ENCODE measurements around the gene NFYC. TPM values are rescaled to one million over a fixed set of nuclear protein-coding genes. Genes with fewer than 3 reads are reported as not detected.

The NFYC gene
- polyA plus RNA-seq, 4 donors, result 35.7 to 68.9 (median 42.6) TPM

DNA sequence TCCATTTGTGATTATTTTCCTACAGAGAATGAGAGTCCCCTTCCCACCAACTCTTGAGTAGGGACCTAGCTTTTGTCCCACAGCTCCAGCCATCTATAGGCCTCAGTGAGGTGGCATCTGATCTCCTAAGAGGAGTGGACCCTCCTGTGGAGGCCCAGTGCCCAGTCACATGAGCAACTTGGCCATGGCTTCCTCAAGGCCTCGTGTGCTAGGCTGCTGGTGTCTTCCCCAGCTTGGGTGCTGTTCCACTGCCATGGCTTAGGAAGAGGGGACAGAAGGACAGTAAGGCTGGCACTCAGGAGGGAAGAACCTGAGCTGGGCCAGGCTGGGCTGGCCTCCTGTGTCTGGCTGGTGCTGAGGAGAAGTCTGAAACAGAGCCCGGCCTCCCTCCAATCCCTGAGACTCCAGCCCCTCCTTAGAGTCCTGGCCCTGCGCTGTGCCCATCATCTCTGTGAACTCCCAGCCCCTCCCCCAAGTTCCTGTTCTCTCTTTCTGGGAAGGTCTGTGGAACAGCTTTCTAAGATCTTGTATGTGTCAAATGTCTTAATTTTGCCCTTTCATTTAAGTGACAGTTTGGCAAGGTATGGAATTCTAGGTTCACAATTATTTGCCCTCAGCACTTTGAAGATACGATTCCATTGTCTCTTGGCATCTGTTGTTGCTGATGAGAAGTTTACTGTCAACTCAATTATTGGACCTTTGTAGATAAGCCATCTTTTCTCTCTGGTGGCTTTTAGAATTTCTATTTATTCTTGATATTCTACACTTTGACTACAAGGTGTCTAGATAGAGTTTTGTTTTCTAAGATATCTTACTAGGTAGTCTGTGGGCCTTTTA is 85.0 kb downstream of the NFYC start:
- Histone ChIP-seq H3K36me3 (ENCODE audit: control insufficient read depth in 3 of 3, insufficient read depth in 2 of 3, low read depth in 1 of 3, low read length in 3 of 3) (peaks cover 2 to 17% (median 3%) of the 10 kb centered on the region in 3 donors), H3K4me3 (ENCODE audit: low read depth in 1 of 3, low read length in 3 of 3) (no peak overlapping the region), H3K4me1 (ENCODE audit: control insufficient read depth in 3 of 3, insufficient read depth in 2 of 3, low read depth in 1 of 3, low read length in 2 of 3) (no peaks in the 10 kb centered on the region), H3K27me3 (ENCODE audit: control insufficient read depth in 3 of 3, insufficient read depth in 3 of 3, low read length in 3 of 3) (no peaks in the 10 kb centered on the region), H3K9me3 (ENCODE audit: control insufficient read depth in 2 of 2, insufficient read depth in 1 of 2, low read depth in 1 of 2, low read length in 1 of 2) (peaks cover 0 to 6% of the 10 kb centered on the region in 2 donors), H3K27ac (ENCODE audit: low read depth in 1 of 3, low read length in 2 of 3) (no peak overlapping the region)
- WGBS, 3 donors, result 91 to 98% (median 96%) methylated on average over 4 of the region's 4 CpGs
- FAIRE-seq (no peak), DNase-seq (no peak)

- Histone ChIP-seq H3K27ac (ENCODE audit: low read depth in 1 of 3, low read length in 2 of 3) (no peak overlapping the region), H3K4me1 (ENCODE audit: control insufficient read depth in 3 of 3, insufficient read depth in 2 of 3, low read depth in 1 of 3, low read length in 2 of 3) (peaks cover 0 to under 1% (median 0%) of the 10 kb centered on the region in 3 donors), H3K27me3 (ENCODE audit: control insufficient read depth in 3 of 3, insufficient read depth in 3 of 3, low read length in 3 of 3) (no peaks in the 10 kb centered on the region), H3K9me3 (ENCODE audit: control insufficient read depth in 2 of 2, insufficient read depth in 1 of 2, low read depth in 1 of 2, low read length in 1 of 2) (peaks cover 0 to 6% of the 10 kb centered on the region in 2 donors), H3K4me3 (ENCODE audit: low read depth in 1 of 3, low read length in 3 of 3) (no peak overlapping the region), H3K36me3 (ENCODE audit: control insufficient read depth in 3 of 3, insufficient read depth in 2 of 3, low read depth in 1 of 3, low read length in 3 of 3) (peaks cover 2 to 8% (median 3%) of the 10 kb centered on the region in 3 donors)
- FAIRE-seq (no peak), DNase-seq (no peak)
- WGBS, 3 donors, result 94 to 98% (median 96%) methylated on average over 2 of the region's 2 CpGs
These were observed 85.9 kb downstream of the NFYC start for GRCh38 chr1:40777224-40777970.

DNA sequence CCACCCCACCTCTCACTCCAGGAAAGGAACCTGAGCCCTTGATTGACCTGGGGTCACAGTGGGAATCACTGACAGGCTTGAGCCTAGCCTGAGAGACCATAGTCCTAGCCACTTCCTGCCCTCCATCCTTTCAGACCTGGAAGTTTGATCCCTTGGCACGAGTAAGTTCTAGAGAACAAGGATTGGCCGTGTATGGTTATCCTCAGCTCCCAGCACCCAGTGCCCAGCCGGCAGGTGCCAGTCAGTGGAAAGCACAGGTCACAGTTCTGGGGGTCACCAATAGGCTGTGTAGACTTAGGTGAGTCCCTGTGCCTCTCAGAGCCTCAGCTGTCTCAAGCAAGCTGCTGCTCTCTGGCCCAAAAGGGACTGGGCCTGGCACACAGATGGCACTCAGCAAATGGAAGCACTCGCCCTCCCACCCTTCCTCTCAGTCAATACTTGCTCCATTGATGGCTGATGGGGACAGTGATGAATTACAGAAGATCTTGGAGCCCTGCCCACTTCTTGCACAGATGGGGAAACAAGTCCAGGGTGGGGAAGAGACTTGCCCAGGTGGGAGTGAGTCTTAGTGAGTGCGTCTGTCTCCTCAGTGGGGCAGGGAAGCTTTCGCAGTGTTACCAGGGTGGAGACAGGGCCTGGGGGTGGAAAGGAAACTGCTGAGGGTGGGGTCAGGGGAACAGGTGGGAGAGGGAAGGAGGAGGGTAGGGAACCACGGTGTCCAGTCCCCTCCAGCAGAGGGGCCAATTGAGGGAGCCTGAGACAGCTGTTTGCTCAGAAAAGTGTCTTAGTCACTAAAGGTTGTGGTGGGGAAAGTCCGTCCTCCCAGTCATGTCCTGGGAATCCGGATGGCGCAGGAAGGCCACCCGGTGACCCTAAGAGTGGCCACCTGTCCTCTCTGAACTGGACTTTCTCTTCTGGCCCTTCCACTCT is 89.4 kb downstream of the NFYC start:
- H3K36me3 ChIP-seq (ENCODE audit: control insufficient read depth in 3 of 3, insufficient read depth in 2 of 3, low read depth in 1 of 3, low read length in 3 of 3), result peaks cover 0 to 6% (median 3%) of the 10 kb centered on the region in 3 donors
- FAIRE-seq (no peak), DNase-seq (no peak)
- H3K27me3 ChIP-seq (ENCODE audit: control insufficient read depth in 3 of 3, insufficient read depth in 3 of 3, low read length in 3 of 3), result peaks cover 0 to 24% (median 2%) of the 10 kb centered on the region in 3 donors
- H3K9me3 ChIP-seq (ENCODE audit: control insufficient read depth in 2 of 2, insufficient read depth in 1 of 2, low read depth in 1 of 2, low read length in 1 of 2), result peaks cover 0 to 6% of the 10 kb centered on the region in 2 donors
- H3K4me1 ChIP-seq (ENCODE audit: control insufficient read depth in 3 of 3, insufficient read depth in 2 of 3, low read depth in 1 of 3, low read length in 2 of 3), result peaks cover 0 to 10% (median 3%) of the 10 kb centered on the region in 3 donors
- no peak overlapping the region for H3K27ac ChIP-seq (ENCODE audit: low read depth in 1 of 3, low read length in 2 of 3)
- 49 to 67% (median 61%) methylated on average over 10 to 11 of the region's 11 CpGs for WGBS, 3 donors
- no peak overlapping the region for H3K4me3 ChIP-seq (ENCODE audit: low read depth in 1 of 3, low read length in 3 of 3)

DNA sequence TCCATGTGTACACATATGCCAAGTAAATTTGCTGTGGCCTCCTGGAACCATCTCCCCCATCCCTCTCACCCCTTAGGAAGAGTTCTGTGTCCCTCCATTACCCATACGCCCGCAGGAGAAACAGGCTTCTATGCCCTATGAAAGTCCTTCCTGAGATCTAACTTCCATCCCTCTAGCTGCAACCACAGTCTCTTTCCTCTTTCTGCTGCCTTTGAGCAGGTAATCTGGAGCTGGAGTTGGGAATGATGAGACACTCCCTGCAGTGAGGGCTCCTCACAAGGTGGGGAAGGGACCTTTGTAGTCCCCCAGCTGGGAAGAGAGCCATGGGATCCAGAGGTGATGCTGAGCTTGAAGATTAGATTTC is 90.1 kb downstream of the NFYC start:
- H3K27me3 ChIP-seq (ENCODE audit: control insufficient read depth in 3 of 3, insufficient read depth in 3 of 3, low read length in 3 of 3), result peaks cover 0 to 29% (median 2%) of the 10 kb centered on the region in 3 donors
- FAIRE-seq, result no peak
- H3K4me3 ChIP-seq (ENCODE audit: low read depth in 1 of 3, low read length in 3 of 3), result no peak overlapping the region

DNA sequence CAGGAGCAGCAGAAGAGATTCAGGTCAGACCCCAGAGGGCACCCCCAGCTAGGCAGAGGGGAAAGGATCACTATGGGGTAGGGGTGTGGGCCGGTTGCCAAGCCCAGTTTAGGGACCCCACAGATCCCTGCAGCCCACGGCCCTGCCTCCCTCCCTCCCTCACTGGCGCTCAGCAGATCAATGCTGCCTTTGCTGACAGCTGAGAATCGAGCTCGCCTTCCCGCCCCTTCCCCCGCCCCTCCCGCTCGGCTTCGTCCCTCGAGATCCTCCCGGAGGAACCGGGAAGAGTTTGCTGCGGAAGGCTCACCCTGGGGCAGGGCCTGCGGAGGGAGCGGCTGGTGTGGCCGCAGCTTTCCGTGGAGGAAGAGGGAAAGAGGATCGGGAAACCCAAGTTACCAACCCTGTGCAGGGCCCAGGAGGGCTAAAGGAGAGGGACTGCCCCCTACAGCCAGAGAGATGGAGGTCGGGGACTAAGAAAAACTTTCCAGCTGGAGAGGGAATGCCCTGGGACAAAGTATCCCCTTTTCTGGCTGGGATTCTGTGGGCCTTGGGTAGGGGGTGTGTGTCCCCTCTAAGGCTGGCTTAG is 91.0 kb downstream of the NFYC start:
- FAIRE-seq, result no peak
- Histone ChIP-seq H3K4me1 (ENCODE audit: control insufficient read depth in 3 of 3, insufficient read depth in 2 of 3, low read depth in 1 of 3, low read length in 2 of 3) (peaks cover 0 to 10% (median 3%) of the 10 kb centered on the region in 3 donors), H3K27ac (ENCODE audit: low read depth in 1 of 3, low read length in 2 of 3) (no peak overlapping the region), H3K4me3 (ENCODE audit: low read depth in 1 of 3, low read length in 3 of 3) (peak overlapping the region in 1 of 3 donors; percentile 21), H3K9me3 (ENCODE audit: control insufficient read depth in 2 of 2, insufficient read depth in 1 of 2, low read depth in 1 of 2, low read length in 1 of 2) (no peaks in the 10 kb centered on the region), H3K27me3 (ENCODE audit: control insufficient read depth in 3 of 3, insufficient read depth in 3 of 3, low read length in 3 of 3) (peaks cover 0 to 30% (median 2%) of the 10 kb centered on the region in 3 donors), H3K36me3 (ENCODE audit: control insufficient read depth in 3 of 3, insufficient read depth in 2 of 3, low read depth in 1 of 3, low read length in 3 of 3) (peaks cover 0 to 2% (median 0%) of the 10 kb centered on the region in 3 donors)
- peak; percentile 37 to 55 for DNase-seq
- 9 to 24% (median 20%) methylated on average over 17 to 20 of the region's 20 CpGs for WGBS, 3 donors

More for the DNA sequence above, 90.1 kb downstream of the NFYC start:
- peaks cover 0 to 3% (median 0%) of the 10 kb centered on the region in 3 donors for H3K36me3 ChIP-seq (ENCODE audit: control insufficient read depth in 3 of 3, insufficient read depth in 2 of 3, low read depth in 1 of 3, low read length in 3 of 3)
- H3K4me1 ChIP-seq (ENCODE audit: control insufficient read depth in 3 of 3, insufficient read depth in 2 of 3, low read depth in 1 of 3, low read length in 2 of 3), result peaks cover 0 to 10% (median 3%) of the 10 kb centered on the region in 3 donors
- WGBS, 3 donors, result 69 to 94% (median 89%) methylated on average over 2 of the region's 2 CpGs
- H3K27ac ChIP-seq (ENCODE audit: low read depth in 1 of 3, low read length in 2 of 3), result no peak overlapping the region
- peaks cover 0 to under 1% of the 10 kb centered on the region in 2 donors for H3K9me3 ChIP-seq (ENCODE audit: control insufficient read depth in 2 of 2, insufficient read depth in 1 of 2, low read depth in 1 of 2, low read length in 1 of 2)
- no peak for DNase-seq

DNA sequence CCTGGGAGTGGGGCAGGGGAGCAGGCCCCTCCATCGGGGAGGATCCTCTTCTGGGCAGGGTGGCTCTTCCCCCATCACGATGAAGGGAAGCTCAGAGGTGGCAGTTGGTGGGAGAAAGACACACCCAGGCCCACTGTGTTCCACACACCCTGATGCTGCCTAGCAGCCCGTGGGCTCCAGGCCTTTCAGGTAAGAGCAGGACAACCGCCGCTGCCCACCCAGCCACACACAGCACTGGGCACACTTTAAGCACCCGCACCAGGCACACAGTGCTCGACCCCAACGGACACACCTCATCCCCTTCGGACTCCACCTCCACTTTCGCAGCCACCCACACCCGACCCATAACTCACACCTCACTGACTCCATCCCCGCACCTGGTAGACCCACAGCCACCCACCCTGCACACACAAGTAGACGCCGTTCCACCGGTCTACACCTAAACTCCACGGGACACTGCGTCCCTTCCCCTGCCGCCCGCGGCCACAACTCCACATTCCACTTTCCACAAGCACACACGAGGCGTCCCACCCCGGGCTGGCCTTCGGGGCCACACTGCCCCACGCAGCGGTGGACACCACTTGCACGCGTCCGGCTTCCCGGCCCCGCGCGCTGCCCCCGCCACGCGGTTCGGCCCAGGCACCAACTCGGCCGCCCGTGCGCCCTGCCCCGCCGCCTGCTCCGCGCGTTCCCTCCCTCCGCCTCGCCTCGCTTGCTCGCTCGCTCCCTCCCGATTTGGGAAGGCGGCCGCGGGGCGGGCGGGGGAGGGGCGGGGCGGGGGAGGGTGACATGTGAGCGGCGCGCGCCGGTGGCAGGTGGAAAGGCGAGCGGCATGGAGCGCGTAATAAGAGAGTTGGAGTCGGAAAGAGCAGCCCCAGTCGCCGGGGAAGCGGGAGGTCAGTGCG is 91.7 kb downstream of the NFYC start, which contains the start of gene KCNQ4:
TSS of gene KCNQ4 (plus strand) at position 787 of the 905 bp plus-strand sequence. CDS start 307 bp downstream, outside the sequence.
- Histone ChIP-seq H3K4me1 (ENCODE audit: control insufficient read depth in 3 of 3, insufficient read depth in 2 of 3, low read depth in 1 of 3, low read length in 2 of 3) (peaks cover 0 to 10% (median 3%) of the 10 kb centered on the region in 3 donors), H3K36me3 (ENCODE audit: control insufficient read depth in 3 of 3, insufficient read depth in 2 of 3, low read depth in 1 of 3, low read length in 3 of 3) (no peaks in the 10 kb centered on the region), H3K4me3 (ENCODE audit: low read depth in 1 of 3, low read length in 3 of 3) (peak within 1 kb of the TSS; percentile 29 to 59 (median 42)), H3K27me3 (ENCODE audit: control insufficient read depth in 3 of 3, insufficient read depth in 3 of 3, low read length in 3 of 3) (peaks cover 0 to 30% (median 2%) of the 10 kb centered on the region in 3 donors), H3K27ac (ENCODE audit: low read depth in 1 of 3, low read length in 2 of 3) (no peak within 1 kb of the TSS), H3K9me3 (ENCODE audit: control insufficient read depth in 2 of 2, insufficient read depth in 1 of 2, low read depth in 1 of 2, low read length in 1 of 2) (no peaks in the 10 kb centered on the region)
- FAIRE-seq (no peak), DNase-seq (peak; percentile 27 to 50)
- 3% methylated on average over 55 to 73 of the region's 73 CpGs for WGBS, 3 donors
